Measurements from ENCODE around the gene RPS6KA2.
A peak's percentile ranks its signal among the peaks of the same experiment; 100 is the strongest.
"Not testable (repeated sequence)": the region's sequence is repeated elsewhere in the genome, so short reads cannot be mapped to it uniquely, and the experiment has no call there.

RPS6KA2 gene

DNA sequence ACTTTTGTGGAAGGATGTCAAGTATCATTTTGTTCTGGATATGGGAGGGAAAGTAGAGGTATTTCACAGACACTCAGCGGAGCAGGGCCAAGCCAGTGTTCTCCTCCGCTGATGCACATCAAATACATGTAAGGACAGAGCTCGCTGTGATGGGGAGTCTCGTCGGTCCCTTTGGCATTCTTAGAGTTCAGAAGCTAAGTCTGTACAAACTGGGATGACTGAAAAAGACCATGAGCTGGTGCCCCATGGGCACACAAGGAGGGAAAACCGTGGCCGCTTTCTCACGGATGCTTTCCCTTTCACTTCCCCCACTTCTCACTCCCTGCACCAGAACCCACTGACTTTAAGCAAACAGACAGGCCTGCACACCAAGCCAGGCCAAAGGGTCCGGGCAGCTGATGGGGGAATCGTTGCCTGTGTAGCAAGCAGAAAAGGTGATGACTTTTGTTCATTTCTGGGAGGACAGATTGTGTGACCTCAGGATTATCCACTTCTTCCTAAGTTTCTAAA is 216.6 kb downstream of the RPS6KA2 start:
- in situ Hi-C loops (cut with MboI; ENCODE audit: low pct_unique_long_range_greater_than_20kb, low sequenced_read_pairs): no loop called here

DNA sequence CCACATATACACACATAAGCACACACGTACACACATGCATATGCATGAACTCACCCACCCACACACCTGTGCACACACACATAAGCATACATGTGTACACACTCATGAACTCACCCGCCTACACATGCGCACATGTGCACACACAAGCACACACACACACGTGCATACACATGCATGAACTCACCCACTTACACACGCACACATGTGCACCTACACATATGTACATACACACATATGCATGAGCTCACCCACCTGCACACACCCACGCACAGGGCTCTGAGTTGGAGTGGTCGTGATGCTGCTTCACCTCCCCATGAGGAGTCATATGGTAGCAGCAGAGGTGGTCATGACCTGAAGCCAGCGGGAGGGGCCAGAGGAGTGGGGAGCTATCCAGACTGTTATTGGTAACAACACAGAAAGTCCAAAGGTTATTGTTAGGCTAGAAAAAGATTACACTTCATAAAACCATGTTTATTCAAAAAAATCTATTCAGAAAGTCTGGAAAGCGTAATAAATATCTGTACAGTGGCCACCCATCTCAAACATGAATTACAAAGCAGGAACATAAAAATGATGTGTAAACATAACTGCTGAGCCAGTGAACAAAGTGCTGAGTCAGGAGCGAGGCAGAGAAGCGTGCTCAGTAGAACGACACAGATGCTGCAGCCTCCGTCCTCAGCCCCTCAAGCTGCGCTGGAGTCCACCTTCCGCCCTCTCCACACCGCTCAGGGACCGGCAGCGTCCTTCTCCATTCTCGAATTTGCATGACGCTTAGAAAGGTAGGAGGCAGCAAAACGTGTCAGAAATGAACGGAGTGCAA is 217.9 kb downstream of the RPS6KA2 start:
- in situ Hi-C loops (cut with MboI; ENCODE audit: low pct_unique_long_range_greater_than_20kb, low sequenced_read_pairs): no loop called here
- no peak for DNase-seq

More for the DNA sequence above, 216.6 kb downstream of the RPS6KA2 start:
- no peak for DNase-seq

DNA sequence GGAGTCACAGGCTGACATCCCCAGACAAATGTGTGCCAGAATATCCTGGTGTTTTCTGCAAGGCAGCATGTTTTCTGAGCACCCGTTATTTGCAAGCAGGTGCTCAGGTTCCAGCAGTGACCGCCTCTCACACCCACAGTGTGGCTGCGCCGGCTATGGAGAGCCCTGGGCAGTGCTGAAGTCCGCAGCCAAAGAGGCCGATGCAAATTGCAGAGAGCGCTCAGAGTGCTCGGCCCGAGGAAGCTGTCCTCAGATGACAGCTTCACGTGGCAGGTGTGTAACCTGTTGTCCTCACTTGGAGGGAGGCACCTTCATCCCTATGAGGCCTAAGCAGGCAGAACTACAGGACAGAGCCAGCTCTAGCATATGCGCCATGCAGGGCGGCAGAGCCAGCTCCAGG is 220.9 kb downstream of the RPS6KA2 start:
- in situ Hi-C loops (cut with MboI; ENCODE audit: low pct_unique_long_range_greater_than_20kb, low sequenced_read_pairs): no loop called here
- no peak for DNase-seq

DNA sequence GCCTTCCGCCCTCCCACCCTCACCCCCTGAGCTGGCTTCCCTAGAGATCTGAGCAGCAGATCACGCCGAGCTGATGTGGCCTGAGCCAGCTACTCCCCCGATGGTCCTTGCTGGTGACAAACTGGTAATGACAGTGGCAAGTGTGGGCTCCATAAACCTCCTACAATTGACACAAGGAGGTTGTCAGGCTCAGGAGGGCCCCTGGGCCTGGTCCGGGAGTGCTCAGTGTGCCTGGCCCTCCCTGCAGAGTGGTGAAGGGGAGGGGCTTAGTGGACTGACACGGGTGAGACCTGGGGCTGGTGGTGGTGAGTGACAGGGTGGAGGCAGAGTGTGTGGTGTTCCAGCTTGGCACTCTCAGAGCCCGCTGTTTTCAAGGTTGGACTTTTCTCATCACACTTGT is 221.7 kb downstream of the RPS6KA2 start:
- DNase-seq: no peak
- in situ Hi-C loops (cut with MboI; ENCODE audit: low pct_unique_long_range_greater_than_20kb, low sequenced_read_pairs): no loop called here

DNA sequence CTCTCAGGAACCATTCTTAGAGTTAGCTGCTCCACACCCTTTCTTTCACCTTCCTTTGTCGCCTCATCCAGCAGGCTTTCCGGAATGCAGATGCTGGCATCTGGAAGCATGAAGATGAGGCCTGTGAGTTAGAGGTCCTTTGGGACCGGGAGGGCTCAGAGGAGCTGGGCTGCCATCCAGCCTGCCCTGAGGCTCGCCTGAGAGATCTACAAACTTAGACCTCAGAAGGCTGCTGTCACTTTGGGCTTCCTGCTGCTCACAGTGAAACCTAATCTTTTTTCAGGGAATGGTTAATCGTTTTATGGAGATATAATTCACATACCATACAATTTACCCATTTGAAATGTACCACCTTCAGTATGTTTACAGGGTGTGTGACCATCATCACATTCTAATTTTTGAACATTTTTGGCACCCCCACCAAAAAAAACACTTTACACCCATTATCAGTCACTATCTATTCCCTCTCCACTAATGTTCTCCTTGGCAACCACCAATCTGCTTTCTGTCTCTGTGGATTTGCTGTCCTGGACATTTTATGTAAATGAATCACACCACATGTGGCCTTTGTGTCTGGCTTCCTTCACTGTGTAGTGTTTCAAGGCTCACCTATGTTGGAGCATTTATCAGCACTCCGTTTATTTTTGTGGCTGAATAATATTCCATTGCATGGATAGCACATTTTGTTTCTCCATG is 224.3 kb downstream of the RPS6KA2 start:
- no peak for DNase-seq

DNA sequence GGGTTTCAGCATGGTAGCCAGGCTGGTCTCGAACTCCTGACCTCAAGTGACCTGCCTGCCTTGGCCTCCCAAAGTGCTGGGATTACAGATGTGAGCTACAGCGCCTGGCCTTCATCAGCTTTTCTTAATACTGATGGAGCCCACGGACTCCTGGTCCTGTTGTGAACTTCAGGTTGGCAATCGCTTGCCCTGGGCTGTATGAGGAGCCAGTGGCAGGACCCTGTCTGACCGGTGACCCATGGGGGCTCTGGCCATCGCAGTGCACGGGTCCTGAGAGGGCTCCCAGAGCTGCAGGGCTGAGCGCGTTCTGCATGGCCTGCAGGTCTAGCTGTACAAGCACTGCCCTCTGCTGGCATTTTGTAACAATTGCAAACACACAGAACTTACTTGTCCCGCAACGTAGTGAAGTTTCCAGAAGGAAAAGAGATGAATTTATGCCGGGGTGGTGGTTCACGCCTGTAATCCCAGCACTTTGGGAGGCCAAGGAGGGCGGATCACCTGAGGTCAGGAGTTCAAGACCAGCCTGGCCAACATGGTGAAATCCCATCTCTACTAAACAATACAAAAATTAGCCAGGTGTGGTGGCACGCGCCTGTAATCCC is 226.3 kb downstream of the RPS6KA2 start:
- in situ Hi-C loops (cut with MboI; ENCODE audit: low pct_unique_long_range_greater_than_20kb, low sequenced_read_pairs): not testable (repeated sequence)
- peak; percentile 60 for DNase-seq

More for the DNA sequence above, 224.3 kb downstream of the RPS6KA2 start:
- in situ Hi-C loops (cut with MboI; ENCODE audit: low pct_unique_long_range_greater_than_20kb, low sequenced_read_pairs): no loop called here

DNA sequence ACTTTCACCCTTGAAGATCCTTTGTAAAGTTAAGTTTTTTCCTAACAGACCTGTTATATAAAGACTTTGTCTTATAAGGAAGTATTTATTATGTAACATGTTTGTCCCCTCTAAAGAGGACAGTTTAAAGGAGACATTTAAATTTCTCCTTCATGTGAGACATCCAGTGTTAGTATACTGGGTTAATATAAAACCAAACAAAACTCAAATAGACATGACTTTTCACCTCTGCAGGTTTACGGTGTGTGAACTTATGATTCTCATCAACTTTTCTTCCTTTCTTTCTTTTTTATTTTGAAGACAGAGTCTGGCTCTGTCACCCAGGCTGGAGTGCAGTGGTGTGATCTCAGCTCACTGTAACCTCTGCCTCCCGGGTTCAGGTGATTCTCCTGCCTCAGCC is 226.9 kb downstream of the RPS6KA2 start:
- no peak for DNase-seq
- in situ Hi-C loops (cut with MboI; ENCODE audit: low pct_unique_long_range_greater_than_20kb, low sequenced_read_pairs): no loop called here

DNA sequence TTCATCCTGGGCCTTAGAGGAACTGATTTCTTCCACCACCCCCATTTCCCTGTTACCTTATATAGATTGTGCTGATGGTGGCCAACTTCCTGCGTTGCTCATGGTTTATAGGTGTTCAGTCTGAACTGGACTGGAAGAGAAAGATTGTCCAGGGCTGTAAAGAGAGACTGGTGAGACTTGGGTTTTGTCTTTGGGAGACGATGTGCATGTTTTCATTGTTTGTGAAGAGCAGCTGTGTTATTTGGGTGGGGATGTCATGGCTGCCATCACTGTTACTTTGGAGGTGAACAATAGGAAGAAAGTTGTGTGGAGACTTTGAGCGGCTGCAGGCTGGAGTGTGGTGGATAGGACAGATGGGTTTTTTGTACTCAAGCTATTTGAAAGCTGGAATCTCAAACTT is 228.7 kb downstream of the RPS6KA2 start:
- DNase-seq: no peak
- in situ Hi-C loops (cut with MboI; ENCODE audit: low pct_unique_long_range_greater_than_20kb, low sequenced_read_pairs): no loop called here

DNA sequence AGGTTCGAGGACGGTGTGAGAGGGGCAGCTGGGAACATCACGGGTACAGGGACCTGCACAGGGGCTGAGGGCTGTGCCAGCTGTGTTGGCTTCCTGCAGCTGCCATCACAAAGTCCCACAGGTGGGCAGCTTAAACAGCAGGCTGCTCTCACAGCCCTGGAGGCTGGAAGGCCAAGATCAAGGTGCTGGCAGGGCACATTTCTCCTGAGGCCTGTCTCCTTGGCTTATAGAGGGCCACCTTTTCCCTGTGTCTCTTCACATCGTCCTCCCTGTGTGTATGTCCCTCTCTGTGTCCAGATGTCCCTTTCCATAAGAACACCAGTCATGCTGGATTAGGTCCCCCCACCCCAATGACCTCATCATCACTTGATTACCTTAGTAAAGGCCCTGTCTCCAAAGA is 229.2 kb downstream of the RPS6KA2 start:
- no peak for DNase-seq
- in situ Hi-C loops (cut with MboI; ENCODE audit: low pct_unique_long_range_greater_than_20kb, low sequenced_read_pairs): no loop called here

DNA sequence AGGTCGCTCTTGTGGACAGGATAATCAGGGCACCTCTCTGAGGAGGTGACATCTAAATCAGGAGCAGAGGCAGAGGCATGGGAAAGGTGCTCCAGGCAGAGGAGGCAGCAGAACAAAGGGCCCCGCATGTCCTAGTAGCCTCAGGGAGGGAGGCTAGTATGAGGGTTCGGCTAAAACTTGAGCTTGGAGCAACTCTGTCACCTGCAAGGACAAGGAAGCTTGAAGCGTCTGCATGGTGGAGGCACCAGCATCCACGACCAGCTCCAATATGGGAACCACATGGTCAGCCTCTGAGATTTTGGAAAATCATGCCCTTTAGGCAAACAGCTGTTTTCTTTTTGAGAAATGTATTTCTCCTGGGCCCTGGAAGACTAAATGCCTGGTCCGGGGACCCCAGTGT is 231.3 kb downstream of the RPS6KA2 start:
- in situ Hi-C loops (cut with MboI; ENCODE audit: low pct_unique_long_range_greater_than_20kb, low sequenced_read_pairs): no loop called here
- no peak for DNase-seq

DNA sequence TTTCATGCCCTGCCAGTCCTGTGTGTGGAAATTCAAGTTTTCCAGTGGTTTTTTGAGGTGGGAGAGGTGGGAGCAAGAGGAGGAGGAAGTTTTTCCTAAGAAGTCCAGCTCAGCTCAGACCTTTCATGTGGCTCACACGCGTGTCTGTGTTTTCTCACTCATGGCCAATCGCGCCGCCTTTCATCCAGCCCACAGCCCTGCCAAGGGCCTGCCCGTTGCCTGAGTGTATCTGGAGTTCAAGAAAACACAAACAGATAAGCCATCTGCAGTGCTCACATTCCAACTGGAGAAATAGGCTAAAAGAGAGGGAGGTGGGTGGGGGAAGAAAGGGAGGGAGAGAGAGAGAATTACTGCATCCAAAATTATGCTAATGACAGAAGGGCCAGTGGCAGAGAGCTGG is 231.7 kb downstream of the RPS6KA2 start:
- in situ Hi-C loops (cut with MboI; ENCODE audit: low pct_unique_long_range_greater_than_20kb, low sequenced_read_pairs): no loop called here
- DNase-seq: no peak

DNA sequence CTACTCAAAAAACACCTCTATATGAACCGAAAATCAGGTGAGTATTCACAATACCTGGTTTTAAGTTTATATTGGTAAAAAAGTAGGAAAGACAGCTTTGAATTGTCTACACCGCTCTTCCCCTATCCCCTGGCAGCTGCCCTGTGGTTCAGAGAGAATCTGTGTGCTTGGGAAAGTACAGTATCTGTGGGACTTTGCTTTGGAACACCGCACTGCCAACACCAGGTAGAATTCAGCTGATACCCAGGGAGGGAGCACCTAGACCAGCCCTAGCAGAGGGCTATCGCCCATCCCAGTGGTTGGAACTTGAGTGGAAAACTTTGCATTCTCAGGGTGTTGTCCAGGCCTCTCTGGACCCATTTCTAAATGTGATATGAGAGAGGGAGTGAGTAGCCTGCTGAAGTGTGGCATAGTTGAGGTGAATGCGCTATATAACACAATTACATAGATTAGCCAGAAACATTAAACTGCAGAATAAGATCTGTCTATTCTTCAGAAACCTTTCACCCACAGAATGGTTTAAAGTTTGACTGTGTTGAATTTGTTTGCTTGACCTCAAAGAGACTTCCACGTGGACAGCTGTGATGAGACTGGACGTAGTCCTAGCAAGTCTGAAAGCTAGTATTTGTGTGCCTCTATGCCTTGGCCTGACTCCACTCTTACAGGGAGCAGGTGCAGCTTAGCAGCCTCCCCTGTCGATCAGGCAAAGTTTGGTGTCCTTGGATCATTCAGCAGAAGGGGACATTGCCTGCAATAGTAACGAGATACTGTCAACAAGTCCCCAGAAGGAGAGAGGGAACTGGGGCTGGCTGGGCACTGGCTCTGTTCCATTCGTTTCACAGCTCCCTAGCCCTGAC is 232.8 kb downstream of the RPS6KA2 start:
- in situ Hi-C loops (cut with MboI; ENCODE audit: low pct_unique_long_range_greater_than_20kb, low sequenced_read_pairs): no loop called here
- DNase-seq: no peak

DNA sequence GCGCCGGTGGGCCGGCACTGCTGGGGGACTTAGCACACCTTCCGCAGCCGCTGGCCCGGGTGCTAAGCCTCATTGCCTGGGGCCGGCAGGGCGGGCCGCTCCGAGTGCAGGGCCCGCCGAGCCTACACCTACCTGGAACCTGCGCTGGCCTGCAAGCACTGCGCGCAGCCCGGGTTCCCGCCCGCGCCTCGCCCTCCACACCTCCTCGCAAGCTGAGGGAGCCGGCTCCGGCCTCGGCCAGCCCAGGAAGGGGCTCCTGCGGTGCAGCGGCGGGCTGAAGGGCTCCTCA is 233.6 kb downstream of the RPS6KA2 start:
- in situ Hi-C loops (cut with MboI; ENCODE audit: low pct_unique_long_range_greater_than_20kb, low sequenced_read_pairs): no loop called here
- DNase-seq: no peak

DNA sequence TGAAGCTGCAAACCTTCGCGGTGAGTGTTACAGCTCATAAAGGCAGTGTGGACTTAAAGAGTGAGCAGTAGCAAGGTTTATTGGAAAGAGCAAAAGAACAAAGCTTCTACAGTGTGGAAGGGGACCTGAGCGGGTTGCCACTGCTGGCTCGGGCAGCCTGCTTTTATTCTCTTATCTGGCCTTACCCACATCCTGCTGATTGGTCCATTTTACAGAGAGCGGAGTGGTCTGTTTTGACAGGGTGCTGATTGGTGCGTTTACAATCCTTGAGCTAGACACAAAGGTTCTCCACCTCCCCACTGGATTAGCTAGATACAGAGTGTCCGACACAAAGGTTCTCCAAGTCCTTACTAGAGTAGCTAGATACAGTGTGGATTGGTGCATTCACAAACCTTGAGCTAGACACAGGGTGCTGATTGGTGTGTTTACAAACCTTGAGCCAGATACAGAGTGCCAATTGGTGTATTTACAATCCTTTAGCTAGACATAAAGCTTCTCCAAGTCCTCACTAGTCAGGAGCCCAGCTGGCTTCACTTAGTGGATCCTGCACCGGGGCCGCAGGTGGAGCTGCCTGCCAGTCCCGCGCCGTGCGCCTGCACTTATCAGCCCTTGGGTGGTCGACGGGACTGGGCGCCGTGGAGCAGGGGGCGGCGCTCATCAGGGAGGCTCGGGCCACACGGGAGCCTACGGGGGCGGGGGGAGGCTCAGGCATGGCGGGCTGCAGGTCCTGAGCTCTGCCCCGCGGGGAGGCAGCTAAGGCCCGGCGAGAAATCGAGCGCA is 234.1 kb downstream of the RPS6KA2 start:
- DNase-seq; in situ Hi-C loops (cut with MboI; ENCODE audit: low pct_unique_long_range_greater_than_20kb, low sequenced_read_pairs): not testable (repeated sequence)

DNA sequence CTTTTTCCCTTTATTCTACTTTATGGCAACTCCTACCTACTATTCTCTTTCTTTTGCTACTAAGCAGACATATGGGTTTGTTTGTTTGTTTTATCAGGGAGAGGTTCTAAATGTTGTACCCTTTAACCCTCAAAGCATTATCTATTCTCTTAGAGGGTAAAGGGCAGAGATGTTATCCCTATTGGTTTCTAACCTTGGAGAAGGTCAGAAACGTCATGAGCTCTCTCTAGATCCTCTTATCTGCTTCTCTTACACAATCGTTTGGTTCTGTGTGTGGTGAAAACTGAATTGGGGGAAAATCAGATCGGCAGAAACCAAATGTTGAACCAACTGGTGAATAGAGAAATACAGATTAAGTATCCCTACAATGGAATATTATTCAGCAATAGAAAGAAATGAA is 237.9 kb downstream of the RPS6KA2 start:
- no peak for DNase-seq
- in situ Hi-C loops (cut with MboI; ENCODE audit: low pct_unique_long_range_greater_than_20kb, low sequenced_read_pairs): no loop called here

DNA sequence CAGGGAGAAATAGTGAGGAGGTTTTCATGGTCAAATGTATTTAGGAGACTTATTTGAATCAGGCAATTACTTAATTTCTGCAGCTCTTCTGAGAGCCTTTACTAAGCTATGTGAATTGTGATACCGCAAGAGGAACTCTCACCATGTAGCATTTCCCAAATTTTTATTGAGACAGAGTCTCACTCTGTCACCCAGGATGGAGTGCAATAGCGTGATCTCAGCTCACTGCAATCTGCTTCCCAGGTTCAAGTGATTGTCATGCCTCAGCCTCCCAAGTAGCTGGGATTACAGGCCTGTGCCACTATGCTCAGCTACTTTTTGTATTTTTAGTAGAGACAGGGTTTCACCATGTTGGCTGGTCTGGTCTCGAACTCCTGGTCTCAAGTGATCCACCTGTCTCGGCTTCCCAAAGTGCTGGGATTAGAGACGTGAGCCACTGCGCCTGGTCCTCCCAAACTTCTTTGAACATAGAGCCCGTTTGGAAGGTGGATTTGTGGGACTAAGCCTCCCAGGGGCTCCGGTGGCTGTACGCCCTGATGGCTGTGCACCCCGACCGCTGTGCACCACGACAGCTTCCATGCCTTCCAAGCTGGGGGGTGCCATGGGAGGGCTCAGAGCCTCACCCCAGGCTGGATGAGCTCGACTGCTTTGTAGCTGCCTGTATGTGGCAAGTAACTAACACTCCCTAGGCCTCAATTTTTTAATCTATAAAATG is 238.6 kb downstream of the RPS6KA2 start:
- in situ Hi-C loops (cut with MboI; ENCODE audit: low pct_unique_long_range_greater_than_20kb, low sequenced_read_pairs): no loop called here

DNA sequence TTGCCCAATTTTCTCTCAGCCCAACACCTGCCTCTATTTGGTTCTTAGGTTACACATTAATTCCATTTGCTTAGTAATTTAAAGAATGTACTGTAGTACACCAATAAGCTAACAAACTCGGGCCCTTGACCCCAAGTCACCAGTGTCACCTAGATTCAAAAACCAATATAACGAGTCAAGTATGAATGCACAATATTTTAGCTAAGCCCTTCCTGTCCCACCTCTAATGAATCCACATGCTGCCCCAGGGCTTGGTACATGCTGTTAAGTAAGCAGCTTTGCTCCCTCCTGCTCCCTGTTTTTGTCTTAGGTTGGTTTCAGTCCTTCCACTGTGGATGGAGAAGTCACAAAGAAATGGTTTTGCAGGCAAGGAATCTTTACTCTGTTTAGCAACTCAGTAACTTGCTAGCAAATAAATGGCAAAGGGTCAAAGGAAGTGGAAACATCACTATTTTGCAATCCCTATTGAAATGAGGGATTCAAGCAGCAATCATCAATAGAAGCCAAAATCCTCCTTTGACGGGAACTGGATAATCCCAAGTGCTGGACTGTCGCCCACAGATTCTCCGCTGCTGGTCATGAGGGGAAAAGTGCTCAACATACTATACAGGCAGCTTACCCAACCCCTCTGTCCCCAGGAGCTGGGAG is 239.3 kb downstream of the RPS6KA2 start:
- in situ Hi-C loops (cut with MboI; ENCODE audit: low pct_unique_long_range_greater_than_20kb, low sequenced_read_pairs): no loop called here
- no peak for DNase-seq

More for the DNA sequence above, 238.6 kb downstream of the RPS6KA2 start:
- DNase-seq: no peak

DNA sequence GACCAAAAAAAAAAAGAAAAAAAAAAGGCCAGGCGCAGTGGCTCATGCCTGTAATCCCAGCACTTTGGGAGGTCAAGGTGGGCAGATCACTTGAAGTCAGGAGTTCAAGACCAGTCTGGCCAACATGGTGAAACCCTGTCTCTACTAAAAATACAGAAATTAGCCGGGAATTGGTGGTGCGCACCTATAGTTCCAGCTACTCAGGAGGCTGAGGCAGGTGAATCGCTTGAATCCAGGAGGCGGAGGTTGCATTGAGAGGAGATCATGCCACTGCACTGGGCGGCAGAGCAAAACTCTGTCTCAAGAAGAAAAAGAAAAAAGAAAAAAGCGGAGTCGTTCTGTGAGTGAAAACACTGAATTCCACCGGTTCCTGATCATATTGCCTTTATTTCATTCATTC is 240.0 kb downstream of the RPS6KA2 start:
- DNase-seq; in situ Hi-C loops (cut with MboI; ENCODE audit: low pct_unique_long_range_greater_than_20kb, low sequenced_read_pairs): not testable (repeated sequence)

All from KBM-7 (cell line).